ENCODE data around the gene WIPF2. TPM values are rescaled to one million over a fixed set of nuclear protein-coding genes. Genes with fewer than 3 reads are reported as not detected.

Gene WIPF2
- polyA plus RNA-seq, 1 experiment = 8.1 TPM

DNA sequence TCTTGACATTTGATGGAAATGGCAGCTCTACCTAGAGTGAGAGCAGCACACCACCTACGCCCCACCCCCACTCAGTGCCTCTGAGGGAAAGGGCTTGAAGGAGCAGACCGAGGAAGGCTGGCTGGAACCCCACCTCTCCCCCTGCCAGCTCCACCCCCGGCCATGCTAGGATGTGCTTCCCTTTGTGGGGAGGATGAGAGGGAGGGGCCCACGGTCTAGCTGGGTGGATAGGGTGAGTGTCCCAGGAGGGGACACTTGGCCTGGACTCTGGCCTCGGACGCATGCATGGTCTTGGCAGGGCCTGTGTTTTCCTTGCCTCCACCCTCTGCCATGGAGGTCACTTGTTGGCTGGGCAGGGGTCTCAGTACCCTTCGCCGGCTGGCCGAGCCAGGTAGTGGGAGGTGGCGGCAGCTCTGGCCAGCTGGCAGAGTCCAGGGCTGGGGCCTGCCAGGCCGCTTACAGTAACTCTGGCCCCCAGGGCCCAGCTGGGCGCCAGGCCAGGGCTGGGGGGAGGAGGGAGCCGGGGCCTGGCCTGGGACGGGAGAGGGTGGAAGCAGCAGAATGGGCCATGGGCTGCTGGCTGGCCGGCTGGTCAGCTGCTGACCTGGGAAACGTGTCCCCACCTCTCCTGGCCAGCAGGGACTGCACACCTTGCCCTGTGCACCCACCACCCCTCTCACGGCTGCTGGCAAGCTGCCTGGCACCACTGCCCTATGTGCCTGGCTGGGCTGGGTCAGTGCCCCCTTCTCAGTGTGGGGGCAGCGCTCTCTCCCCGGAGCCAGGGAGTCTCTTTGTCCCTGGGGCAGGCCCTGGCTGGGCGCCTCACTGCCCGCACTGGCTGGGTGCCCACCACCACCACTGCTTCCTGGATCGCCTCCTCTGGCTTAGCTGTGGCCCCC lies 112.9 kb downstream of the WIPF2 start:
- no peaks in the 10 kb centered on the region for H3K27me3 ChIP-seq (ENCODE audit: control insufficient read depth, insufficient read depth, low read length)
- TF ChIP-seq, protein P1, sequence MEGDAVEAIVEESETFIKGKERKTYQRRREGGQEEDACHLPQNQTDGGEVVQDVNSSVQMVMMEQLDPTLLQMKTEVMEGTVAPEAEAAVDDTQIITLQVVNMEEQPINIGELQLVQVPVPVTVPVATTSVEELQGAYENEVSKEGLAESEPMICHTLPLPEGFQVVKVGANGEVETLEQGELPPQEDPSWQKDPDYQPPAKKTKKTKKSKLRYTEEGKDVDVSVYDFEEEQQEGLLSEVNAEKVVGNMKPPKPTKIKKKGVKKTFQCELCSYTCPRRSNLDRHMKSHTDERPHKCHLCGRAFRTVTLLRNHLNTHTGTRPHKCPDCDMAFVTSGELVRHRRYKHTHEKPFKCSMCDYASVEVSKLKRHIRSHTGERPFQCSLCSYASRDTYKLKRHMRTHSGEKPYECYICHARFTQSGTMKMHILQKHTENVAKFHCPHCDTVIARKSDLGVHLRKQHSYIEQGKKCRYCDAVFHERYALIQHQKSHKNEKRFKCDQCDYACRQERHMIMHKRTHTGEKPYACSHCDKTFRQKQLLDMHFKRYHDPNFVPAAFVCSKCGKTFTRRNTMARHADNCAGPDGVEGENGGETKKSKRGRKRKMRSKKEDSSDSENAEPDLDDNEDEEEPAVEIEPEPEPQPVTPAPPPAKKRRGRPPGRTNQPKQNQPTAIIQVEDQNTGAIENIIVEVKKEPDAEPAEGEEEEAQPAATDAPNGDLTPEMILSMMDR (IDR thresholded peaks at IDR 0.05; ENCODE audit: low read depth, low read length) = no peak
- no peak overlapping the region for H3K4me3 ChIP-seq (ENCODE audit: low read depth, low read length)
- H3K9me3 ChIP-seq (ENCODE audit: control insufficient read depth, insufficient read depth, low read length) = no peaks in the 10 kb centered on the region; the same call in 1 of the 2 replicates
- CTCF ChIA-PET = interaction anchor here (1.6 kb wide), 1 partner anchor 113 kb away, joined by 4 read pairs; the partner anchor contains the start of gene WIPF2
- POLR2A ChIA-PET = no interaction called here
- peak overlapping the region; percentile 52 for H3K27ac ChIP-seq (ENCODE audit: low read depth, low read length)
- no peak for DNase-seq (ENCODE audit: low read depth, low spot score)

Small RNA genes within 50 kb of the gene (small RNA-seq; reads per million reads assigned to genes)
- not detected for gene MIR6867 (ENCODE audit: insufficient read length, low read depth)

Other genes starting within 250 kb of the WIPF2 start
- gene PSMD3, start 238.5 kb upstream of the WIPF2 start, polyA plus RNA-seq (2011; rRNA removed) = 62.6 and 81.6 TPM in 2 replicates
- 0.05 TPM in 1 of 2 replicates, not detected in the other for gene CSF3, start 203.9 kb upstream of the WIPF2 start, polyA plus RNA-seq (2011; rRNA removed)
- 47.0 and 54.0 TPM in 2 replicates for gene MED24, start 164.9 kb upstream of the WIPF2 start, polyA plus RNA-seq (2011; rRNA removed)
- gene THRA, start 156.3 kb upstream of the WIPF2 start, polyA plus RNA-seq (2011; rRNA removed) = 25.2 and 32.0 TPM in 2 replicates
- gene NR1D1, start 118.7 kb upstream of the WIPF2 start, polyA plus RNA-seq (2011; rRNA removed) = 0.62 and 1.0 TPM in 2 replicates
- gene MSL1, start 97.3 kb upstream of the WIPF2 start, polyA plus RNA-seq (2011; rRNA removed) = 69.8 and 92.2 TPM in 2 replicates
- 40.1 and 46.9 TPM in 2 replicates for gene CASC3, start 78.8 kb upstream of the WIPF2 start, polyA plus RNA-seq (2011; rRNA removed)
- gene RAPGEFL1, start 41.8 kb upstream of the WIPF2 start, polyA plus RNA-seq (2011; rRNA removed) = 2.9 and 3.0 TPM in 2 replicates
- 8.6 and 9.1 TPM in 2 replicates for gene CDC6, start 68.6 kb downstream of the WIPF2 start, polyA plus RNA-seq (2011; rRNA removed)
- gene RARA, start 89.9 kb downstream of the WIPF2 start, polyA plus RNA-seq (2011; rRNA removed) = 4.9 and 7.5 TPM in 2 replicates
- gene GJD3, start 145.4 kb downstream of the WIPF2 start, polyA plus RNA-seq (2011; rRNA removed) = 0.41 and 0.97 TPM in 2 replicates
- gene TOP2A, start 198.6 kb downstream of the WIPF2 start, polyA plus RNA-seq (2011; rRNA removed) = 28.2 and 53.5 TPM in 2 replicates
- gene IGFBP4, start 224.1 kb downstream of the WIPF2 start, polyA plus RNA-seq (2011; rRNA removed) = 1,026 and 1,343 TPM in 2 replicates

Measured in AG04450 (cell line).